22Rv1 (cell line): ENCODE results near the gene ZNF76.

Experiments
- CTCF ChIP-seq: fragments of 450-650 bp; IDR thresholded peaks from 2 replicates; pipeline ENCODE4 v1.5.1; 2017; ENCODE audit warnings: mild to moderate bottlenecking
- ZFX ChIP-seq: fragments of 450-650 bp; IDR thresholded peaks from 2 replicates; pipeline ENCODE4 v1.6.1; 2017; ENCODE audit warnings: antibody characterized with exemption, borderline replicate concordance

DNA sequence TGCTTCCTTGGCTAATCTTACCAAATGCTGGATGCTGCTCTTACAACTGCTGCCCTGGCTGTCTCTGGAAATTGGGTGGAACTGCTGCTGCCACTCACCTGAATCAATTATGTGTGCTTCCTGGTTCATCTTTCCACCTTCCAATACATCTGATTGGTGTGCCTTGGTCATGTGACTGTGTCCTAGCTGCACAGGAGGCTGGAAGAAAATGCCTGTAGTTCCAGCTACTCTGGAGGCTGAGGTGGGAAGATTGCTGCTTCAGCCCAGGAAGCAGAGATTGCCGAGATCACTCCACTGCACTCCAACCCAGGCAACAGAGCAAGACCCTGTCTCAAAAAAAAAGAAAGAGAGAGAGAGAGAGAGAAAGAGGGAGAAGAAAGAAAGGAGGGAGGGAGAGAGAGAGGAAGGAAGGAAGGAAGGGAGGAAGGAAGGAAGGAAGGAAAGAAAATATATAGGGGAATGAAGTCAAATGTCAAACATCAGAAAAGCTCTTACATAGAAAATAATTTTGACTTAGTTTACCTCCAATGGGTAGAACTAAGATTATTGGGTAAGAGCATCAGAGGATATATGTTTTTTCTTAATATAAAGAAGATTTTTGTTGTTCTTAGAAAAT, 68.7 kb downstream of the ZNF76 start:
- TF ChIP-seq CTCF = no peak
- no peak for TF ChIP-seq ZFX
